ENCODE measurements around the gene NYAP1.
"Not testable (repeated sequence)": the region's sequence is repeated elsewhere in the genome, so short reads cannot be mapped to it uniquely, and the experiment has no call there.

The NYAP1 gene

DNA sequence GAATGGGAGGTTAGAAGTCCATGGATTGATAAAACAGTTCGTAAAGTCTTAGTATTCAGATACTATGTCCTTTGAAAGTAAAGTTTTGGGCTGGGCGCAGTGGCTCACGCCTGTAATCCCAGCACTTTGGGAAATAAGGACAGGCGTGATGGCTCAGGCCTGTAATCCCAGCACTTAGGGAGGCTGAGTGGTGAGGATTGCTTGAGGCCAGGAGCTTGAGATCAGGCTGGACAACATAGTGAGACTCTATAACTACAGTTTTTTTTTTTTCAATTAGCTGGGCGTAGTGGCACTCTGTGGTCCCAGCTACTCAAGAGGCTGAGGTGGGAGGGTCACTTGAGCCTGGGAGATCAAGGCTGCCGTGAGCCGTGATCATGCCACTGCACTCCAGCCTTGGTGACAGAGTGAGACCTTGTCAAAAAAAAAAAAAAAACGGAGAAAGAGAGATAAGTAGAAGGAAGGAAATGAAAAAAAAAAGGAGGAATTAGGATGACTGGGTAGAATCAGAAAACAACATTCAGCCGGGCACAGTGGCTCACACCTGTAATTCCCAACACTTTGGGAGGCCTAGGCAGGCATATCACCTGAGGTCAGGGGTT lies 29.6 kb downstream of the NYAP1 start:
- DNase-seq, result no peak

GRCh38 chr7:100515072-100515532 lies 31.4 kb downstream of the NYAP1 start:
- no peak for DNase-seq

- DNase-seq, result no peak
Observed at GRCh38 chr7:100516135-100516812, 32.5 kb downstream of the NYAP1 start.

GRCh38 chr7:100517305-100517704 lies 33.6 kb downstream of the NYAP1 start:
- DNase-seq, result no peak

DNA sequence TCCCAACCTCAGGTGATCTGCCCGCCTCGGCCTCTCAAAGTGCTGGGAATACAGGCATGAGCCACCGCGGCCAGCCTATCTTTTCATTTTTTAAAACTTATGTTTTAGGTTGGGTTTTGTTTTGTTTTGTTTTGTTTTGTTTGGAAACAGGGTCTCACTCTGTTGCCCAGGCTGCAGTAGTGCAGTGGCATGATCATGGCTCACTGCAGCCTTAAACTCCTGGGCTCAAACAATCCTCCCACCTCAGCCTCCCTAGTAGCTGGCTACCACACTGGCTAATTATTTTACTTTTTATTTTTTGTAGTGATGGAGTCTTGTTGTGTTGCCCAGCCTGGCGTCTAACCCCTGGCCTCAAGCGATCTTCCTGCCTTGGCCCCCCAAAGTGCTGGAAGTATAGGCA lies 35.9 kb downstream of the NYAP1 start:
- DNase-seq, result no peak

DNA sequence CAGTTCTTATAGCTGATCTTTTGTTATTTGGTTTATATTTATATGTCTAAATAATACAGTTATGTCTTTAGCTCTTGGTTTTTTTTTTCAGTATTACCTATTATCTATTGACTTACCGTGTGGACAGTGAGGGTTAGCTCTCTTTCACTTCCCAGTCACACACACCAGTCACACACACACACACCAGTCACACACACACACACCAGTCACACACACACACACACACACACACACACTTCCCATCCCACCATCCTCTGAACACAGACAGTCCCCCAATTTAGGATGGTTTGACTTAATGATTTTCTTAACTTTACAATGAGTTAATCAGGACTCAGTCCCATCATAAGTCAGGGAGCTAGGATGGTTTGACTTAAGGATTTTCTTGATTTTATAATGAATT lies 36.4 kb downstream of the NYAP1 start:
- no peak for DNase-seq

- DNase-seq, result no peak
Observed at GRCh38 chr7:100521076-100521475, 37.3 kb downstream of the NYAP1 start.

GRCh38 chr7:100521909-100522593 lies 38.3 kb downstream of the NYAP1 start:
- DNase-seq, result not testable (repeated sequence)

DNA sequence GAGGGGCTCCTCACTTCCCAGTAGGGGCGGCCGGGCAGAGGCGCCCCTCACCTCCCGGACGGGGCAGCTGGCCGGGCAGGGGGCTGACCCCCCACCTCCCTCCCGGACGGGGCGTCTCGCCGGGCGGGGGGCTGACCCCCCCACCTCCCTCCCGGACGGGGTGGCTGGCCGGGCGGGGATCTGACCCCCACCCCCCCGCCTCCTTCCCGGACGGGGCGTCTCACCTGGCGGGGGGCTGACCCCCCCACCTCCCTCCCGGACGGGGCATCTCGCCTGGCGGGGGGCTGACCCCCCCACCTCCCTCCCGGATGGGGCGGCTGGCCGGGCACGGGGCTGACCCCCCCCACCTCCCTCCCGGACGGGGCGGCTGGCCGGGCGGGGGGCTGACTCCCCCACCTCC lies 39.5 kb downstream of the NYAP1 start:
- DNase-seq, result not testable (repeated sequence)

GRCh38 chr7:100528108-100528866 lies 44.6 kb downstream of the NYAP1 start:
- not testable (repeated sequence) for DNase-seq

DNA sequence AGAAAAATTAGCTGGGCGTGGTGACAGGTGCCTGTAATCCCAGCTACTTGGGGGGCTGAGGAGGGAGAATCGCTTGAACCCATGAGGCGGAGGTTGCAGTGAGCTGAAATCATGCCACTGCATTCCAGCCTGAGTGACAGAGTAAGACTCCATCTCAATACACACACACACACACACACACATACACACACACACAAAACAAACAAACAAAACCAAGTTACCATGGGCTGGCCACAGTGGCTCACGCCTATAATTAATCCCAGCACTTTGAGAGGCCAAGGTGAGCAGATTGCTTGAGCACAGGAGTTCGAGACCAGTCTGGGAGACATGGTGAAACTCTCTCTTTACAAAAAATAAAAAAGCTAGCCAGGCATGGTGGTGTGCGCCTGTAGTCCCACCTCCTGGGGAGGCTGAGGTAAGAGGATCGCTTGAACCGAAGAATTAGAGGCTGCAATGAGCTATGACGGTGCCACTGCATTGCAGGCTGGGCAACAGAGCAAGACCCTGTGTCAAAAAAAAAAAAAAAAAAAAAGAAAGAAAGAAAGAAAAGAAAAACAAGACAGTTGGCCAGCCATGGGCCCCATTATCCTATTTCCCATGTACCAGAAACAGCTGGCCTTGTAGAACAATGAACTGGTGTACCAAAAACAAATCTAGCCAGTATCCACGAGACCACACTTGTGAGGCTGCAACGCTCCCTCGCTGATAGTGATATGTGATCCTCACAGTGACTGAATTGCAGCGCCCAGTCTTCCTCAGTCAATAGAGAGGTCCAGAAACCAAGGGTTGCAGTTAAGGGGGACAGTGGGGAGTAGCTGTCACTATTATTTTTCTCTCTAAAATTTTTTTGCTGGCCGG lies 48.7 kb downstream of the NYAP1 start:
- DNase-seq, result no peak

DNA sequence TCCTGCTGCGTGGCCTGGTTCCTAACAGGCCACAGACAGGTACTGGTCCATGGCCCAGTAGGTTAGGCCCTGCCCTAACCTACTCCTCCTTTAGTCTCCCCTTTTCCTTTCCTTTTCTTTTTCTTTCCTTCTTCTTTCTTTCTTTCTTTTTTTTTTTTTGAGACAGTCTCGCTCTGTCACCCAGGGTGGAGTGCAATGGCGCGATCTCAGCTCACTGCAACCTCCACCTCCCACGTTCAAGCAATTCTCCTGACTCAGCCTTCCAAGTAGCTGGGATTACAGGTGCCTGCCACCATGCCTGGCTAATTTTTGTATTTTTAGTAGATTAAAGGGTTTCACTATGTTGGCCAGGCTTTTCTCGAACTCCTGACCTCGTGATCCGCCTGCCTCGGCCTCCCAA lies 52.3 kb downstream of the NYAP1 start:
- not testable (repeated sequence) for DNase-seq

GRCh38 chr7:100536695-100537094 lies 53.0 kb downstream of the NYAP1 start:
- not testable (repeated sequence) for DNase-seq

DNA sequence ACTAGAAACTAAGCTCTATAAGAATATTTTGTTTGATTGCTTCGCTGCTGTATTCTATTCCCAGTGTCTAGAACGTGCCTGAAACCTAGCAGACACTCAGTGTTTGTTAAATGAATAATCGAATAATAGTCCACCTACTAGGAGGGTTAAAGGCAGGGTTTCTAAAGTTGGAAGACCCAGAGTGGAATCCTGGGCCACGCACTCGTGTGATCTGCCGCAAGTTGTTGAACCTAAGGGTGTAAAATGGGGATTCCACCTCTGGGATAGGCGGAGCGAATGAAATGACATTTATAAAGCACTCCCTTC lies 54.6 kb downstream of the NYAP1 start:
- DNase-seq, result no peak

DNA sequence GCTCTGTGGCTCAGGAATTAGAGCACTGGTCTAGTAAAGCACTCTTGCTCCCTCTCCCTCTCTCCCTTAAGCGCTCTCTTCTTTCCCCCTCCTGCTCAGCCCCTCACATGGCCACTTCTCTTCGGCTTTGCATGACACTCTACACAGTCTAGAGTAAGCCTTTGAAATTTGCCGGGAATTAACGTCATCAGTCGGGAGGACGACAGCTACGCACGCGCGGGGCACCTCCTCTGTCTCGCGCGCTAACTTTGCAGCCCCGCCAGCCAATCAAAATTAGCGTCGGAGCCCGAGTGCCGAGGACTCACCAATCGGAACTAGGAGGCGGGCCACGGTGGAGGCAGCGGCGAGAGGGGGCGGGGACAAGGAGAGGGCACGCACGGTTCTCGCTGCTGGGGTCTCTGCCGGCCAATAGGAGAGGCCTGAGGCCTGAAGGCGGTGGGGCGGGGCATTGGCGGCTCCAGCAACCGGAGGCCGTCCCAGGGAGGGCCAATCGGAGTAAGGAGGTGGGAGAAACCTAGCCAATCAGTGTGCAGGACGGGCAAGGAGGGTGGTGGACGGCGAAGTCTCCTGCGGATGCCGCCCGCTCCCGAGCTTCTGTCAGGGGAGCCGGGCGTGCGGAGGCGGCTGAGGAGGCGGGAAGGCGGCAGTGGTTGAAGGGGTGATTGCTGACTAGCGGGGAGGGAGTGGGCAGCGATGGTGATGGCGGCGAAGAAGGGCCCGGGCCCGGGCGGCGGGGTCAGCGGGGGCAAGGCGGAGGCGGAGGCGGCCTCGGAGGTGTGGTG lies 55.1 kb downstream of the NYAP1 start, which contains the start of gene AGFG2:
Gene AGFG2, plus strand, starts transcription at position 550 of the 782 bp plus-strand sequence. Its CDS starts 144 bp downstream, at position 694.
- peak; percentile 97 to 100 (median 100) for DNase-seq

DNA sequence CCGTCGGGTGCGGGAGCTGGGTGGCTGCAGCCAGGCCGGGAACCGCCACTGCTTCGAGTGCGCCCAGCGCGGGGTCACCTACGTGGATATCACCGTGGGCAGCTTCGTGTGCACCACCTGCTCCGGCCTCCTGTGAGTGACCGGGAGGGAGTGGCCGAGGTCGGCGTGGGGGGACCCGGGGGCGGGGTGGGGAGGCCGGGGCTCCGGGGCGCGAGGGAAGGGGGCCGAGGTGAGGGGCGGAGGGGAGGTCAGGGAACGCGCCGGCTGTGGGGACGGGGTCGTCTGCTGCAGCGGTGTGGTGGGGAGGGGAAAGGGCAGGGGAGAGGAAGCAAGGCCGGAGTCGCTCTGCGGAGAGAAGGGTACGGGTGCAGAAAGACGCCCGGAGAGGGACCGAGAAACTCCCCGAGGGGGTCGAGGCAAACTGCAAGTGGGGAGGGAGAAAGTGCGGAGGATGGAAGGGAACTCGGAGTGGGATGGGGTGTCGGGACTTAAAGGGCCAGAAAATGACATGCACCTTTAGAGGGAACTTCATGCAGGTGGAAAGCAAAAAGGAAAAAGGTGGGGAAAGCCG lies 55.8 kb downstream of the NYAP1 start:
- DNase-seq, result no peak

GRCh38 chr7:100540073-100540723 lies 56.5 kb downstream of the NYAP1 start:
- DNase-seq, result no peak

DNA sequence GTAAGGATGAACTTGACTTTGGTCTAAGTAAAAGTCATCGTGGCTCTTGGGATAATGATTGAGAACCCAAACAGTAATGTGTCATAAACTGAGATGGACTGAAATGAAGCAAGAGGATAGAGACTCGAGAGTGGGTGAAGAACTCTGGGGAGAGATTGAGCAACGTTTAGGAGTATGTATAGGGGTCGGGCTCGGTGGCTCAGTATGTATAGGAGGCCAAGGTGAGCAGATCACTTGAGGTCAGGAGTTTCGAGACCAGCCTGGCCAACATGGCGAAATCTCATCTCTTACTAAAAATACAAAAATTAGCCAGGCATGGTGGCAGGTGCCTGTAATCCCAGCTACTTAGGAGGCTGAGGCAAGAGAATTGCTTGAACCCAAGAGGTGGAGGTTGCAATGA lies 57.6 kb downstream of the NYAP1 start:
- DNase-seq, result not testable (repeated sequence)

DNA sequence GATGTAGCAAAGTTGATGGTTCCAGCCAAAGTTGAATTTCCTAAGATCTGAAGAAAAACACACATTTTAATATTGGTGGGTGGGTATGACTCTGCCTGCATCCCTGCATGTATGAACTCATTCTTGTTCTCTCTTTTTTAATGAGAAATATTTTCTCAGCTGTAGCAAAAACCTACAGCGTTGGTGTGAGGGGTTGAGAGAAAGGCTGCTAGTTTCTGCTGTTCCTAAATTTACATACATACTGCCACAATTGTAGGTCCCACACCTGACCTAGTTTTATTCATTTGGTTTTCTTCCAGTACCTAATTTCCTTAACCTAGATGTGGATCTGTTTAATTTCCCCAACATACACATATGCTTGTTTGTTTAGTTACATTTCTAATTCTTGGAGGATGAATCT lies 59.9 kb downstream of the NYAP1 start:
- DNase-seq, result no peak

DNA sequence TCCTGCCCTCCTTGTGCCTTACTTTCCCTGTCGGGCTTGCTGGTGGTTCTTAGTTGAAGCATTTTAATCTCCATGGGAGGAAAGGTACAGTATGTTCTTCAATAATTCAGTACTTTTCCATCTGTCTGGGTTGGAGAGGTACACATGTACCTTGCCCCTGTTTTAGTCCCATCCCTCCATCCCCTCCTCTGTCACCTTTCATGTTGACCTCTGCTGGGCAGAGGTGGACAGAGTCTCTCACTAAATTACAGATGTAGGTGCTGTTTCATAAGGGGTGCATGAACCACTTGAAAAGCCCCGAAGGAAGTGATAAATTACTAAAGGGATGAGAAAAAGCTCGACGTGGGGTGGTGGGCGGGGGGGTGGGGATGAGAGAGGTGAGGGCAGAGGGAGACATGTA lies 60.7 kb downstream of the NYAP1 start:
- no peak for DNase-seq
